ENCODE measurements around the gene CCDC74A.
A peak's percentile ranks its signal among the peaks of the same experiment; 100 is the strongest.
"Not testable (repeated sequence)": the region's sequence is repeated elsewhere in the genome, so short reads cannot be mapped to it uniquely, and the experiment has no call there.

The CCDC74A gene

GRCh38 chr2:131516011-131516410 lies 11.7 kb upstream of the CCDC74A start:
- TF ChIP-seq CTCF (IDR thresholded peaks at IDR 0.05; ENCODE audit: low read depth, low read length) (no peak), EZH2phosphoT487 (IDR thresholded peaks at IDR 0.05; ENCODE audit: low read depth) (no peak)
- peaks cover 10% of the 10 kb centered on the region for H3K4me1 ChIP-seq (ENCODE audit: low read length)

GRCh38 chr2:131516621-131517020 lies 11.1 kb upstream of the CCDC74A start:
- not testable (repeated sequence) for H3K27ac ChIP-seq (ENCODE audit: low read length); H3K4me1 ChIP-seq (ENCODE audit: low read length); H3K4me2 ChIP-seq (ENCODE audit: low read length); H2AFZ ChIP-seq (ENCODE audit: low read depth, low read length); H3K9me3 ChIP-seq (ENCODE audit: insufficient read depth, low read length); H3K9ac ChIP-seq (ENCODE audit: low read length); H4K20me1 ChIP-seq (ENCODE audit: insufficient read depth, low read length); H3K79me2 ChIP-seq (ENCODE audit: low read length); H3K4me3 ChIP-seq (ENCODE audit: low read length); H3K27me3 ChIP-seq (ENCODE audit: low read depth, low read length); H3K36me3 ChIP-seq (replicated peaks; ENCODE audit: low read depth, low read length)
- TF ChIP-seq CTCF (IDR thresholded peaks at IDR 0.05; ENCODE audit: low read depth, low read length) = peak; percentile 35

More at GRCh38 chr2:131516011-131516410, 11.7 kb upstream of the CCDC74A start:
- Histone ChIP-seq H2AFZ (ENCODE audit: low read depth, low read length) (no peak overlapping the region), H3K79me2 (ENCODE audit: low read length) (no peaks in the 10 kb centered on the region), H3K27me3 (ENCODE audit: low read depth, low read length) (no peaks in the 10 kb centered on the region), H3K9me3 (ENCODE audit: insufficient read depth, low read length) (no peaks in the 10 kb centered on the region), H3K27ac (ENCODE audit: low read length) (no peak overlapping the region), H3K4me2 (ENCODE audit: low read length) (no peak overlapping the region), H3K9ac (ENCODE audit: low read length) (no peak overlapping the region), H3K4me3 (ENCODE audit: low read length) (no peak overlapping the region), H3K36me3 (replicated peaks; ENCODE audit: low read depth, low read length) (no peaks in the 10 kb centered on the region), H4K20me1 (ENCODE audit: insufficient read depth, low read length) (no peaks in the 10 kb centered on the region)

GRCh38 chr2:131517106-131517831 lies 10.4 kb upstream of the CCDC74A start:
- no peaks in the 10 kb centered on the region for H3K9me3 ChIP-seq (ENCODE audit: insufficient read depth, low read length)
- TF ChIP-seq CTCF (IDR thresholded peaks at IDR 0.05; ENCODE audit: low read depth, low read length) (no peak), EZH2phosphoT487 (IDR thresholded peaks at IDR 0.05; ENCODE audit: low read depth) (no peak)
- no peak overlapping the region for H3K9ac ChIP-seq (ENCODE audit: low read length)
- H2AFZ ChIP-seq (ENCODE audit: low read depth, low read length) = no peak overlapping the region
- peaks cover 10% of the 10 kb centered on the region for H3K4me1 ChIP-seq (ENCODE audit: low read length)
- H3K27me3 ChIP-seq (ENCODE audit: low read depth, low read length) = no peaks in the 10 kb centered on the region
- H3K4me2 ChIP-seq (ENCODE audit: low read length) = no peak overlapping the region
- H4K20me1 ChIP-seq (ENCODE audit: insufficient read depth, low read length) = no peaks in the 10 kb centered on the region
- no peaks in the 10 kb centered on the region for H3K79me2 ChIP-seq (ENCODE audit: low read length)
- no peak overlapping the region for H3K4me3 ChIP-seq (ENCODE audit: low read length)
- H3K36me3 ChIP-seq (replicated peaks; ENCODE audit: low read depth, low read length) = no peaks in the 10 kb centered on the region
- H3K27ac ChIP-seq (ENCODE audit: low read length) = no peak overlapping the region

DNA sequence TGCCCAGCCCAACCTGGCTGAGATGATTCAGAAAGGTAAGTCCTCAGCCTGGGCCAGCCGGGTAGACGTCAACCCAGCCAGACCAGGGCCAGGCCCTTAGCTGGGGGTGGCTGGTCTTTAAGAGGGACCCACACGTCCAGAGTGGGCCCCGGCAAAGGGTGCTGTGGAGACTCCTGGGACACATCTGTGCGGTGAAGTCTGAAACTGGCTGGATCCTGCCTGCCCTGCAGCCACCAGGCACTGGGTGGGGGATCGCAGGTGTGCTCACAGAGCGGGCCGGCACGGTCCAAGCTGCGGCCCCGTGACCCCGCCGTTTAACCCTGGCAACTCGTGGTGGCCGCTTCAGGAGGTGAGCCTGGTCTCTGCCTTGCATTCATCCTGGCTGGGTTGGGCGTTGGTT lies 9.8 kb upstream of the CCDC74A start:
- H3K27ac ChIP-seq (ENCODE audit: low read length); H3K4me1 ChIP-seq (ENCODE audit: low read length); H3K27me3 ChIP-seq (ENCODE audit: low read depth, low read length); H3K4me3 ChIP-seq (ENCODE audit: low read length); H3K9ac ChIP-seq (ENCODE audit: low read length); H3K79me2 ChIP-seq (ENCODE audit: low read length); H3K36me3 ChIP-seq (replicated peaks; ENCODE audit: low read depth, low read length); H3K4me2 ChIP-seq (ENCODE audit: low read length); H2AFZ ChIP-seq (ENCODE audit: low read depth, low read length); H3K9me3 ChIP-seq (ENCODE audit: insufficient read depth, low read length); H4K20me1 ChIP-seq (ENCODE audit: insufficient read depth, low read length): not testable (repeated sequence)

GRCh38 chr2:131518531-131518930 lies 9.2 kb upstream of the CCDC74A start:
- not testable (repeated sequence) for H3K9me3 ChIP-seq (ENCODE audit: insufficient read depth, low read length); H3K36me3 ChIP-seq (replicated peaks; ENCODE audit: low read depth, low read length); H3K9ac ChIP-seq (ENCODE audit: low read length); H3K4me3 ChIP-seq (ENCODE audit: low read length); H3K4me1 ChIP-seq (ENCODE audit: low read length); H2AFZ ChIP-seq (ENCODE audit: low read depth, low read length); H3K27ac ChIP-seq (ENCODE audit: low read length); H4K20me1 ChIP-seq (ENCODE audit: insufficient read depth, low read length); H3K27me3 ChIP-seq (ENCODE audit: low read depth, low read length); H3K4me2 ChIP-seq (ENCODE audit: low read length); H3K79me2 ChIP-seq (ENCODE audit: low read length)
